Ectodermal cell (in vitro differentiated cells): ENCODE measurements around the gene SLC25A33. TPM values are rescaled to one million over a fixed set of nuclear protein-coding genes. Genes with fewer than 3 reads are reported as not detected.

Experiments used
- H3K27ac ChIP-seq: 2 replicates; pipeline ENCODE4 v1.7.0; 2013; ENCODE audit warnings: mild to moderate bottlenecking, low read depth, low read length; ENCODE audit not compliant: insufficient read depth, poor library complexity, severe bottlenecking
- H3K27me3 ChIP-seq: 2 replicates; pipeline ENCODE4 v1.7.0; 2013; ENCODE audit warnings: mild to moderate bottlenecking, low read length; ENCODE audit not compliant: insufficient read depth, control insufficient read depth, poor library complexity, severe bottlenecking
- H3K36me3 ChIP-seq: one replicate; pipeline ENCODE4 v1.7.0; 2013; ENCODE audit warnings: low read length; ENCODE audit not compliant: control insufficient read depth, insufficient read depth
- H3K4me1 ChIP-seq: one replicate; pipeline ENCODE4 v1.7.0; 2013; ENCODE audit warnings: low read length; ENCODE audit not compliant: control insufficient read depth, insufficient read depth
- H3K4me3 ChIP-seq: 2 replicates; pipeline ENCODE4 v1.7.0; 2013; ENCODE audit warnings: low read depth, low read length, control low read depth; ENCODE audit not compliant: insufficient read depth
- H3K9me3 ChIP-seq: 2 replicates; pipeline ENCODE4 v1.7.0; 2013; ENCODE audit warnings: mild to moderate bottlenecking, low read length, moderate library complexity; ENCODE audit not compliant: control insufficient read depth
- WGBS, 2 experiments: methylation state at CpG; one replicate each; pipeline ENCODE4 v1.1.7; 2013; ENCODE audit warnings: missing lambda C conversion rate in 2 of 2; 5-methylcytosine and 5-hydroxymethylcytosine counted together
- polyA plus RNA-seq, 4 experiments: library from polyadenylated mRNA; stranded (reverse); fragments of 50-300 nt; gene quantifications; one replicate each; pipeline ENCODE4 v1.2.3, GENCODE V29; 2013

SLC25A33 gene, protein sequence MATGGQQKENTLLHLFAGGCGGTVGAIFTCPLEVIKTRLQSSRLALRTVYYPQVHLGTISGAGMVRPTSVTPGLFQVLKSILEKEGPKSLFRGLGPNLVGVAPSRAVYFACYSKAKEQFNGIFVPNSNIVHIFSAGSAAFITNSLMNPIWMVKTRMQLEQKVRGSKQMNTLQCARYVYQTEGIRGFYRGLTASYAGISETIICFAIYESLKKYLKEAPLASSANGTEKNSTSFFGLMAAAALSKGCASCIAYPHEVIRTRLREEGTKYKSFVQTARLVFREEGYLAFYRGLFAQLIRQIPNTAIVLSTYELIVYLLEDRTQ
- polyA plus RNA-seq (2013, experiment 1 of 4), result 10.1 TPM
- 10.5 TPM for polyA plus RNA-seq (2013, experiment 2 of 4)
- 9.5 TPM for polyA plus RNA-seq (2013, experiment 3 of 4)
- polyA plus RNA-seq (2013, experiment 4 of 4), result 8.7 TPM

DNA sequence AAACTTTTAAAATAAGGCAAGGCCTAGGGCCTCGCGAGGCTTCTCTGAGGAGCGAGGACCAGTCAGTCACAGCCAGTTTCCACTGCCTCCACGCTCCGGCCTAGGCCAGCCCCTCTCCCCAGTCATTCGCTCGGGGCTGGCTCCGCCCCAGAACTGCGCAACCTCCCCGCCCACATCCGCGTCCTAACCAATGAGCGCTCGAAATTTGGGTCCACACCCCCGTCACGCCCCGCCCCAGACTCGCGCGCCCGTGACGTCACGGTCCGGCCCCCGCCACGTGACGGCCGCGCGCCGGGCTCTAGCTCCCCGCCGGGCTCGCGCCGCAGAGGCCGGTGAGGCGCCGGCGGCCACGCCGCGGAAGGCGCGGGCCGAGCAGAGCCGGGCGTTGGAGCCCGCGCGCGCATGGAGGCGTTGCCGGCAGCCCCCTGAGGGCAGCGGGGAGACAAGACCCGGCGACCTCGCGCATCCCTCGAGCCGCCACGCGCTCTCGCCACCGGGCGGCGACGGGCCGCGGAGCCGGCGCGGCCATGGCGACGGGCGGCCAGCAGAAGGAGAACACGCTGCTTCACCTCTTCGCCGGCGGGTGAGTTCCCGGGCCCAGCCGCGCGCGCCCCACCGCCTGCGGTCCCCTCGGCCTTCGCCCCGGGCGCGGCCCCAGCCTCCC lies at the start of gene SLC25A33:
Gene SLC25A33 (plus strand): TSS at position 301 of the 664 bp plus-strand sequence. CDS start 227 bp downstream, at position 528.
- Histone ChIP-seq H3K27me3 (no peaks in the 10 kb centered on the region), H3K9me3 (no peaks in the 10 kb centered on the region), H3K27ac (peak within 1 kb of the TSS; percentile 72), H3K4me3 (peak within 1 kb of the TSS; percentile 78), H3K4me1 (peaks cover 4% of the 10 kb centered on the region), H3K36me3 (no peaks in the 10 kb centered on the region)
- 1% methylated on average over 92 of the region's 92 CpGs for WGBS, 2 experiments

DNA sequence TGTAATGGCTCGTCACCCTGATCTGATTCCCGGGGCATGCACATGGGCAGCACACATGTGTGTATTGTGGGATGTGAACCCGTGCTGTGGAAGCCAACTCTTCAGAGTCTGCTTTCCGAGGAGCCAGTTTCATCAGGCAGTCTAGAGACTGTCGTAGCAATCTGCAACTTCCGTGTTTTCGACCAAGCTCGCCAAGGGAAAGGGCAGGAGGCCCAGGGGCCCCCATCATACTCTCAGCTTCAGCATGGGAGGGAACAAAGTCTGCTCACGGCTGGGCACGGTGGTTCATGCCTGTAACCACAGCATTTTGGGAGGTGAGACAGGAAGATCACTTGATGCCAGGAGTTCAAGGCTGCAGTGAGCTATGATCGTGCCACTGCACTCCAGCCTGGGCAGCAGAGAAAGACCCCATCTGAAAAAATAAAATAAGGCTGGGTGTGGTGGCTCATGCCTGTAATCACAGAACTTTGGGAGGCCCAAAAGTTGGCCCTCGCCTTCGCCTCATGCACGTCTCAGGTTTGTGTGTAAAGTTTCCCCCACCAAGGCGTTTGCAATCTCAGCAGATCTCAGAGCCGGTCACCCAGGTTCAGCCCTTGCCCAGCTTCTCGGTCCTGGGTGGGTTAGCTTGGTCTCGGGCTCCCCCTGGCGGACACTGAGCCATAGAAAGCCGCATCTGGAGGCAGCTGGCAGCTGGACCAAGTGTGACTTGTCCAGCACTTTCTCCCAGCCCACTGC lies 48.5 kb upstream of the SLC25A33 start:
- 60 to 62% methylated on average over 20 of the region's 20 CpGs for WGBS, 2 experiments
- Histone ChIP-seq H3K4me1 (no peaks in the 10 kb centered on the region), H3K36me3 (no peaks in the 10 kb centered on the region), H3K9me3 (no peaks in the 10 kb centered on the region), H3K4me3 (no peak overlapping the region), H3K27ac (no peak overlapping the region), H3K27me3 (peaks cover 12% of the 10 kb centered on the region)

DNA sequence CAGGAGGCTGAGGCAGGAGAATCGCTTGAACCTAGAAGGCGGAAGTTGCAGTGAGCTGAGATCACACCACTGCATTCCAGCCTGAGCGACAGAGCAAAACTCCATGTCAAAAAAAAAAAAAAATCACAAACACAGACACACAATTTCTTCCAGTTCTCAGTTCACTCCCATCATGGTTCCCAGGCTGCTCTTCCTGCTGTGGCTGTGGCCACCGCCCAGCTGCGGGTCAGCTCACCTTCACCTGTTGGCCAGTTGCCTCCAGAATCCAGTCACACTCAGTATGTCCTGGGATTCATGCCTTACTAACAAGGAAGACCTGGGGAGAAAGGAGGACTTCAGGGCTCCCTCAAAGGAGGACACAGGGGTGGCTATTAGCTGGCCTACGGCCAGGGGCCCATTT lies 45.9 kb upstream of the SLC25A33 start:
- H3K4me3 ChIP-seq, result no peak overlapping the region
- H3K27ac ChIP-seq, result no peak overlapping the region
- no peaks in the 10 kb centered on the region for H3K36me3 ChIP-seq
- no peaks in the 10 kb centered on the region for H3K4me1 ChIP-seq
- no peaks in the 10 kb centered on the region for H3K9me3 ChIP-seq
- 93 to 94% methylated on average over 6 of the region's 6 CpGs for WGBS, 2 experiments
- peaks cover 17% of the 10 kb centered on the region for H3K27me3 ChIP-seq

DNA sequence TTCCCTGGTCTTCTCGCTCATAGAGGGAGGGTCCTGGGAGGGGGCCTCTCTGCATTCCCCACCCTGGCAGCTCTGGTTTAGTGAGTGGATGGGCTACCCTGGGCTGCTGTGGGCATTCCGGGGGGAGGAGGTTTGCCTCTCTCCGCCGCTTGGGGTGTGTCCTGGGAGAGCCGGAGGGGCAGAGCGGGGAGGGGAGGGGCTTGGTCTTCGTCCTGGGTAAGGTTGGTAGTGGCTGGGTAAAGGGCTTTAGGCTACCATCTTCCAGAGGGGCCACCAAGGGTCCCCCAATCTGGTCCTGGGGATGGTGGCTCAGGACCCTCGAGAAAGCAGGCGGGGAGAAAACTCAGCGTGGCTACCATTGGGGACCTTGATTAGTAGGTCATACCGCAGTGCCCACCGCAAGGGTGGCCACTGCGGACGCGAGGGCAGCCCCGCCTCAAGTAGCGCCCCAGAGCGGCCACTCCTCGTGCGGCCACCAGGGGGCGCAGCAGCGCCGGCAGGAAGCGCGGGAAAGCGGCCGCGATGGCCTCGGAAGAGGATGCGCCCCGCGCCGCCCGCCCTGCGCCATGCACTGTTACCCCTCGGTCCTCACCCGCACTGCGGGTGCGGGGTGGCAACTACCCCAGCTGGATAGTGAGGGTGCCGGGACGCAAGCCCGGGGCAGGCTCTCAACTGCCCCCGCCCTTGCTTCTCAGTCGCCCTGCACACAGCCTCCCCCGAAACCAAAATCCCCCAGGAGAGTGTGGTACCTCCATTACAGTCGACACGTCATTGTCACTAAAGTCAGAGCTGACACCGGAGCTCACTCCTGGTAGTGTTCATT lies 44.1 kb upstream of the SLC25A33 start:
- 12 to 13% methylated on average over 48 of the region's 48 CpGs for WGBS, 2 experiments
- Histone ChIP-seq H3K4me1 (no peaks in the 10 kb centered on the region), H3K27ac (no peak overlapping the region), H3K9me3 (no peaks in the 10 kb centered on the region), H3K4me3 (peak overlapping the region; percentile 17), H3K36me3 (no peaks in the 10 kb centered on the region), H3K27me3 (peaks cover 17% of the 10 kb centered on the region)

DNA sequence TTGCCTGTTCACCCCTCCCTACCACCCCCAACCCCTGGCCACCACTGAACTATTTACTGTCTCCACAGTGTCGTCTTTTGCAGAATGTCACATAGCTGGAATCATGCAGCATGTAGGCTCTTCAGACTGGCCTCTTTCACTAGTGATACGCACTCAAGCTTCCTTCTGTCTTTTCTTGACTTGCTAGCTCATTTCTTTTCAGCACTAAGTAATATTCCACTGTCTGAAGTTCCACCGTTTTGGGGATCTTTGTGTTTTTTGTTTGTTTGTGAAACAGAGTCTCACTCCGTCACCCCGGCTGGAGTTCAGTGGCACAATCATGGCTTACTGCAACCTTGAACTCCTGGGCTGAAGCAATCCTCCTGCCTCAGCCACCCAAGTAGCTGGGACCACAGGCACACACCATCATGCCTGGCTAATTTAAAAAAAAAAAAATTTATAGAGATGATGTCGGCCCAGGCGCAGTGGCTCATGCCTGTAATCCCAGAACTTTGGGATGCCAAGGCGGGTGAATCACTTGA lies 43.4 kb upstream of the SLC25A33 start:
- H3K36me3 ChIP-seq, result no peaks in the 10 kb centered on the region
- peaks cover 17% of the 10 kb centered on the region for H3K27me3 ChIP-seq
- H3K9me3 ChIP-seq, result no peaks in the 10 kb centered on the region
- WGBS, 2 experiments, result 91 to 93% methylated on average over 8 of the region's 8 CpGs
- no peak overlapping the region for H3K4me3 ChIP-seq
- H3K27ac ChIP-seq, result no peak overlapping the region
- H3K4me1 ChIP-seq, result no peaks in the 10 kb centered on the region

DNA sequence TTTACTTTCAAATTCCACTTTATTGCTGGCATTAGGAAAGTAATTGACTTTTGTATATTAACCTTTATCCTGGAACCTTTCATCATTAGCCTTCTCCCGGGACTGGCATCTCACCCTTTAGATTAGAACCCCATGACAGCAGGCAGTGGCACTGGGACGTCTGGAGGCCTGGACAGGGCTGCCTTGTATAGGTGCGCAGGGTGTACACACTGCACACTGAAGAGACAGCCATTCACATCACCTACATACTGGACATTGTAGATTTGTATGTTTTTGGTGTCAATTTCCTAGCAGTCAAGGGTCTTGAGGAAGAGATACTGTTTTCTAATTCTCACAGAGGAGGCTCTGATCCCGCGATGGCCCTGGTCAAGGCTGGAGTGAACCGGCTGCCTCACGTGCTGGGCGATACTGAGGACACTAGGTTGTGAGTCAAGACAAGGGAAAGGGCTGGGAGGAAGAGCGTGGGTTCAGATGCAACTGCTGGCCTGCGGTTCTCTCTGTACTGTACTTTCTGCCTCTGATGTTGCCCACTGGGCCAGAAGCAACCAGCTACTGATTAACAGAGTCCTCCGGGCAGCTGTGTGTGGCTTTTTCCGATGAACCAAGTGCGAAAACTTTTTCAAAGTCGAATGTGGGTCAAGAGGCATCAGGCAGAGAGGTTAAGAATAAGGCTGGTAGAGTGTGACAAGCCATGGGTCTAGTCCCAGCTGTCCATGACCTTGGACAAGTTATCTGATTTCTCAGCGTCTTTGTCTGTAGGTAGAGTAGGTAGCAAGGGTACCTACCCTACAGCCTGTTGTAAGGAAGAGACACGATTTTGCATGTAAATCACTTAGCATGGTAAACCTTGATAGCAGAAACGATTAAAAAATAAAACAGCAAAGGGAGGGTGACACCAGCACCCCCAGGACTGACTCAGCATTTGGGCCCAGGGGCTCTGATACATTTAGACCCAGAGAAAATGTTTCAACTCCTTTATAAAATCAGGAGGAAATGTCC lies 38.2 kb upstream of the SLC25A33 start:
- Histone ChIP-seq H3K27ac (no peak overlapping the region), H3K4me3 (no peak overlapping the region), H3K4me1 (no peaks in the 10 kb centered on the region), H3K9me3 (no peaks in the 10 kb centered on the region), H3K36me3 (no peaks in the 10 kb centered on the region), H3K27me3 (peaks cover 2% of the 10 kb centered on the region)
- WGBS, 2 experiments, result 92 to 93% methylated on average over 16 to 17 of the region's 17 CpGs

DNA sequence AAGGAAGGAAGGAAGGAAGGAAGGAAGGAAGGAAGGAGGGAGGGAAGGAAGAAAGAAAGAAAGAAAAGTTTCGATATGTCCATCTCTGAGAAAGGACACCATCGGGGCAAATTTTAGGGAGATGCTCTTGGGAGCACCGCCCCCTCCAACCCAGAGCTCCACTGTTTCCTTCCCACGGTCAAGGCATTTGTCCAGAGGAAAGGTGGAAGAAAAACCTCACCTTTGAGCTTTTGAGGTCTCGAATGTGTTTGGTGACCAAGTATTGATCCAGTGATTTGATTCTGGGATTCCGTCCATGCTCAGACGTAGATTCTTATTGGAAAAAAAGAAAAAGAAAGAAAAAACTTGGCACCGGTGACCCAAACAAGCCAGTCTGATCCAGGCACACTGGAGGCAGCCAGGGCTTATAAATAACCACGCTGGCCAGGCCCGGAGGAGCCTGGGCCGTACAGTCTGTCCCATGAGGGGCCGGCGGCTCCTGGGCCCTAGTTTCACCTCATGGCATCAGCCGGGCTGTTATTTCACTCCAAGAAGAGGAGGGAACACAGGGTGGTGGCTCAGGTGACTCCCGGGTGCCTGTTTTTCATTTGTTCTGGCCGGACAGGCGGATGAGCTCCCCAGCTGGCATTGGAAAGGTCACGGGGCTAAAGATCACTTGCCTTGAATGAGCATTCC lies 36.1 kb upstream of the SLC25A33 start:
- H3K27me3 ChIP-seq, result no peaks in the 10 kb centered on the region
- H3K4me1 ChIP-seq, result no peaks in the 10 kb centered on the region
- 89 to 91% methylated on average over 18 of the region's 18 CpGs for WGBS, 2 experiments
- no peaks in the 10 kb centered on the region for H3K9me3 ChIP-seq
- H3K36me3 ChIP-seq, result no peaks in the 10 kb centered on the region
- no peak overlapping the region for H3K27ac ChIP-seq
- no peak overlapping the region for H3K4me3 ChIP-seq

DNA sequence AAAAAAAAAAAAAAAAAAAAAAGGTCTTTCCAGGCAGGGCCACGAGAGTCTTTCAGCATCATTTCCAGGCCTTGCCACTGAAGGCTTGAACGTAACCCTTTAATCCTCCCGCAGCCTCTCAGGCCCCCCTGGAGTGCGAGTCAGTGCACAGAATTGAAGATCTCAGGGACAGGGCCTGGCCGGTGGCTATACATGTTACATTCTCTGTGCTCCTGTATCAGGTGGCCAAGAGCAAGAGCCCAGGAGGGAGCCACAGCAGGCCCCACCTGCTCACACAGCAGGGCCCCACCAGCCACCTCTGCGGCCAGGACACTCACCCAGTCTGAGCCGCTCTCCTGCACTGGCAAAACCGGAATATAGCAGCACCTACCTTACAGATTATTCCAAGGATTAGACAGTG lies 34.1 kb upstream of the SLC25A33 start:
- Histone ChIP-seq H3K4me3 (no peak overlapping the region), H3K27me3 (no peaks in the 10 kb centered on the region), H3K9me3 (no peaks in the 10 kb centered on the region), H3K27ac (no peak overlapping the region), H3K36me3 (no peaks in the 10 kb centered on the region), H3K4me1 (no peaks in the 10 kb centered on the region)
- WGBS, 2 experiments, result 79% methylated on average over 8 of the region's 8 CpGs
